Naive B cell (primary cell): Measurements from ENCODE around the gene PITRM1. TPM values are rescaled to one million over a fixed set of nuclear protein-coding genes. Genes with fewer than 3 reads are reported as not detected.
A peak's percentile ranks its signal among the peaks of the same experiment; 100 is the strongest.
"Not testable (repeated sequence)": the region's sequence is repeated elsewhere in the genome, so short reads cannot be mapped to it uniquely, and the experiment has no call there.

Experiments used
- ATAC-seq, 2 donors: fragments of 150-1000 bp; cut with Tn5 transposase; 2 replicates each; pipeline ENCODE4 v1.10.0; 2021; ENCODE audit warnings: low read depth in 2 of 2, mild to moderate bottlenecking in 2 of 2, moderate library complexity in 2 of 2
- DNase-seq: peaks from one replicate; pipeline ENCODE4 v3.0.0; 2022
- H3K27ac Mint-ChIP-seq, 6 donors: one replicate each; pipeline ENCODE4 v1.8.0; 2020 to 2022; ENCODE audit warnings: mild to moderate bottlenecking in 6 of 6, mixed read lengths in 6 of 6, moderate library complexity in 5 of 6, inconsistent platforms in 2 of 6
- H3K27me3 Mint-ChIP-seq, 3 donors: one replicate each; pipeline ENCODE4 v1.8.0; 2021 to 2022; ENCODE audit warnings: mixed read lengths in 3 of 3, mild to moderate bottlenecking in 1 of 3
- H3K36me3 Mint-ChIP-seq, 2 donors: one replicate each; pipeline ENCODE4 v1.8.0; 2020 to 2022; ENCODE audit warnings: mixed read lengths in 2 of 2, inconsistent platforms in 1 of 2, mild to moderate bottlenecking in 1 of 2
- H3K4me1 Mint-ChIP-seq, 3 donors: one replicate each; pipeline ENCODE4 v1.8.0; 2020 to 2022; ENCODE audit warnings: mixed read lengths in 3 of 3, inconsistent platforms in 1 of 3, mild to moderate bottlenecking in 1 of 3, moderate library complexity in 1 of 3
- H3K4me3 Mint-ChIP-seq, 8 donors: one replicate each; pipeline ENCODE4 v1.8.0; 2020 to 2022; ENCODE audit warnings: mild to moderate bottlenecking in 8 of 8, mixed read lengths in 8 of 8, moderate library complexity in 8 of 8, inconsistent platforms in 2 of 8
- H3K9me3 Mint-ChIP-seq, 7 donors: one replicate each; pipeline ENCODE4 v1.8.0; 2020 to 2022; ENCODE audit warnings: mixed read lengths in 7 of 7, mild to moderate bottlenecking in 5 of 7, inconsistent platforms in 2 of 7, moderate library complexity in 1 of 7
- polyA plus RNA-seq, 6 donors: library from polyadenylated mRNA; unstranded; fragments of 300-500 nt; fragmentation: Illumina TruSeq; gene quantifications; one replicate each; pipeline ENCODE4 v1.2.3, GENCODE V29; 2021; ENCODE audit warnings: low read depth in 6 of 6

Gene PITRM1, protein sequence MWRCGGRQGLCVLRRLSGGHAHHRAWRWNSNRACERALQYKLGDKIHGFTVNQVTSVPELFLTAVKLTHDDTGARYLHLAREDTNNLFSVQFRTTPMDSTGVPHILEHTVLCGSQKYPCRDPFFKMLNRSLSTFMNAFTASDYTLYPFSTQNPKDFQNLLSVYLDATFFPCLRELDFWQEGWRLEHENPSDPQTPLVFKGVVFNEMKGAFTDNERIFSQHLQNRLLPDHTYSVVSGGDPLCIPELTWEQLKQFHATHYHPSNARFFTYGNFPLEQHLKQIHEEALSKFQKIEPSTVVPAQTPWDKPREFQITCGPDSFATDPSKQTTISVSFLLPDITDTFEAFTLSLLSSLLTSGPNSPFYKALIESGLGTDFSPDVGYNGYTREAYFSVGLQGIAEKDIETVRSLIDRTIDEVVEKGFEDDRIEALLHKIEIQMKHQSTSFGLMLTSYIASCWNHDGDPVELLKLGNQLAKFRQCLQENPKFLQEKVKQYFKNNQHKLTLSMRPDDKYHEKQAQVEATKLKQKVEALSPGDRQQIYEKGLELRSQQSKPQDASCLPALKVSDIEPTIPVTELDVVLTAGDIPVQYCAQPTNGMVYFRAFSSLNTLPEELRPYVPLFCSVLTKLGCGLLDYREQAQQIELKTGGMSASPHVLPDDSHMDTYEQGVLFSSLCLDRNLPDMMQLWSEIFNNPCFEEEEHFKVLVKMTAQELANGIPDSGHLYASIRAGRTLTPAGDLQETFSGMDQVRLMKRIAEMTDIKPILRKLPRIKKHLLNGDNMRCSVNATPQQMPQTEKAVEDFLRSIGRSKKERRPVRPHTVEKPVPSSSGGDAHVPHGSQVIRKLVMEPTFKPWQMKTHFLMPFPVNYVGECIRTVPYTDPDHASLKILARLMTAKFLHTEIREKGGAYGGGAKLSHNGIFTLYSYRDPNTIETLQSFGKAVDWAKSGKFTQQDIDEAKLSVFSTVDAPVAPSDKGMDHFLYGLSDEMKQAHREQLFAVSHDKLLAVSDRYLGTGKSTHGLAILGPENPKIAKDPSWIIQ
- polyA plus RNA-seq: 10 to 100 TPM; 18.7 to 37.7 (median 28.8) TPM

- DNase-seq (peak; percentile 99), ATAC-seq (peak; percentile 88 to 91)
- Mint-ChIP-seq H3K4me1 (peaks cover 11 to 18% (median 15%) of the 10 kb centered on the region in 3 donors), H3K36me3 (peaks cover 9% of the 10 kb centered on the region in 2 donors), H3K4me3 (peak within 1 kb of the TSS; percentile 72 to 95 (median 90)), H3K27ac (peak within 1 kb of the TSS; percentile 76 to 95 (median 92)), H3K9me3 (peaks cover 0 to 5% (median 0%) of the 10 kb centered on the region in 7 donors), H3K27me3 (no peaks in the 10 kb centered on the region)
These were observed at the start of gene PITRM1 for GRCh38 chr10:3172446-3173170. Gene PITRM1 (minus strand): TSS chr10:3172782. CDS start chr10:3172772, 10 bp downstream.

DNA sequence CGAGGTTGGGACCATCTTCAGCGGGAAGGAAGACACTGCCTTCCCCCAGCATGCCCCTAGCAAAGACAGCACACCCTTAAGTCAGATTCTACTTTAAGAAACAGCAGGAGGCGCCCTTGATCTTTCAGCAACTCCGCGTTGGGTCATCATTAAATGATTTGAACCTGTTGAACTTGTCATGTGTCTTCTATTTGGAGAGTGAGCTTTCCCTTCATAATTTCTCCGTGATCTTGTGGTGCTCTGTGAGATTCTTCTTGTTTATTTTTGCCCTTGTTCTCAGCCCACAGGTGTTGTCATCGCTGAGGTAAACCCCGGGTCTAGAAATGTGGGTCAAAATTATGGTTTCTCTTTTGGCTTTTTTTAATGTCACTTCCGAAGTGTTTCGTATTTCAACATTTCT, 49.5 kb upstream of the PITRM1 start:
- Mint-ChIP-seq H3K4me1 (no peaks in the 10 kb centered on the region), H3K9me3 (peaks cover 0 to 9% (median 0%) of the 10 kb centered on the region in 7 donors), H3K27ac (no peak overlapping the region), H3K36me3 (no peaks in the 10 kb centered on the region), H3K27me3 (peaks cover 10 to 17% (median 11%) of the 10 kb centered on the region in 3 donors), H3K4me3 (no peak overlapping the region)
- ATAC-seq (no peak), DNase-seq (no peak)

DNA sequence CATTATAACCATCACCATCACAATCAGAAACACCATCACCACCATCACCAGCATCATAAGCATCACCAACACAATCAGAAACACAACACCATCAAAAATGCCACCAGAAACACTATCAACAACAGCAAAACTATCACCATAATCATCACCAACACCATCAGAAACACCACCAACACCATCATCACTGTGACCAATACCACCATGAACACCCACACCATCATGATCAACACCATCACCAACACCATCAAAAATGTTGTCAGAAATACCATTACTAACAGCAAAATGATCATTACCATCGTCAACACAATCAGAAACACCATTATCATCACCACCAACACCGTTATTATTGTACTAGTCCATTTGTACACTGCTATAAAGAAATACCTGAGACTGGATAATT, 49.0 kb upstream of the PITRM1 start:
- H3K36me3 Mint-ChIP-seq, H3K9me3 Mint-ChIP-seq, DNase-seq, H3K4me1 Mint-ChIP-seq, H3K4me3 Mint-ChIP-seq, ATAC-seq, H3K27ac Mint-ChIP-seq: not testable (repeated sequence)
- peaks cover 10 to 17% (median 11%) of the 10 kb centered on the region in 3 donors for H3K27me3 Mint-ChIP-seq

DNA sequence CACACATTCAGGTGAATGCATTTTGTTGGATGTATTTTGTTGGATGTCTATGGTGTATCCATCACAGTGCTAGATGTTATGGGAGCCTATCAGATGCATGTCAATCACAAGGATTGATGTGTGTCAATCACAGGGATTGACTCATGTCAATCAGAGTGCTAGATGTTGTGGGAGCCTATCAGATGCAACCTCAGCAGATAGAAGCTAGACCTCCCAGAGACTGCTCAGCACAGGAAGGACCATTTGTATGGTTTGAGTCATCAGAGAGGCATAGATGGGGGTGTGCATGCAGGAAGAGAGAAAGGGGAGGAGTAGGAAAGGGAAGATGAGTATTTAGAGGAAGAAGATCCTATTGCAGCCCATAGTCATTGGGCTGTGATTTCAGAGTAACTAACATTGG, 48.3 kb upstream of the PITRM1 start:
- H3K36me3 Mint-ChIP-seq: no peaks in the 10 kb centered on the region
- H3K4me1 Mint-ChIP-seq: no peaks in the 10 kb centered on the region
- H3K9me3 Mint-ChIP-seq: peaks cover 0 to 9% (median 0%) of the 10 kb centered on the region in 7 donors
- H3K27ac Mint-ChIP-seq: no peak overlapping the region
- peaks cover 10 to 17% (median 11%) of the 10 kb centered on the region in 3 donors for H3K27me3 Mint-ChIP-seq
- H3K4me3 Mint-ChIP-seq: no peak overlapping the region
- no peak for DNase-seq
- ATAC-seq: no peak

DNA sequence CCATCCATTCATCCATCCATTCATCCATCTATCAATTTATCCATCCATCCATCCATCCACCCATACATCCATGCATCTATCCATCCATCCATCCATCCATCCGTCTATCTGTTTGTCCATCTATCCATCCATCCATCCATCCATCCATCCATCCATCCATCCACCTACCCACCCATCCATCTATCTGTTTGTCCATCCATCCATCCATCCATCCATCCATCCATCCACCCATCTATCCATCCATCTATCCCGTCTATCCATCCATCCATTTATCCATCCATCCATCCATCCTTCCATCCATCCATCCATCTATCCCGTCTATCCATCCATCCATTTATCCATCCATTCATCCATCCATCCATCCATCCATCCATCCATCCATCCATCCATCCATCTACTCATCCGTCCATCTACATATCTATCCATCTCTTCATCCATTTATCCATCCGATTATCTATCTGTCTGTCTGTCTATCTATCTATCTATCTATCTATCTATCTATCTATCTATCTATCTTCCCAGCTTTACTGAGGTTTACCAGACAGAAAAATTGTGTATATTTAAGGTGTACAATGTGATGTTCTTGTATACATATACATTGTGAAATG, 46.5 kb upstream of the PITRM1 start:
- not testable (repeated sequence) for ATAC-seq, H3K9me3 Mint-ChIP-seq, H3K4me1 Mint-ChIP-seq, H3K27ac Mint-ChIP-seq, H3K4me3 Mint-ChIP-seq, DNase-seq, H3K36me3 Mint-ChIP-seq
- peaks cover 10 to 17% (median 11%) of the 10 kb centered on the region in 3 donors for H3K27me3 Mint-ChIP-seq

- Mint-ChIP-seq H3K4me3 (no peak overlapping the region), H3K36me3 (no peaks in the 10 kb centered on the region), H3K9me3 (peaks cover 0 to 9% (median 0%) of the 10 kb centered on the region in 7 donors), H3K4me1 (no peaks in the 10 kb centered on the region), H3K27me3 (peaks cover 10 to 17% (median 11%) of the 10 kb centered on the region in 3 donors), H3K27ac (no peak overlapping the region)
- no peak for ATAC-seq
- DNase-seq: no peak
These were observed 45.3 kb upstream of the PITRM1 start for GRCh38 chr10:3217853-3218252.

DNA sequence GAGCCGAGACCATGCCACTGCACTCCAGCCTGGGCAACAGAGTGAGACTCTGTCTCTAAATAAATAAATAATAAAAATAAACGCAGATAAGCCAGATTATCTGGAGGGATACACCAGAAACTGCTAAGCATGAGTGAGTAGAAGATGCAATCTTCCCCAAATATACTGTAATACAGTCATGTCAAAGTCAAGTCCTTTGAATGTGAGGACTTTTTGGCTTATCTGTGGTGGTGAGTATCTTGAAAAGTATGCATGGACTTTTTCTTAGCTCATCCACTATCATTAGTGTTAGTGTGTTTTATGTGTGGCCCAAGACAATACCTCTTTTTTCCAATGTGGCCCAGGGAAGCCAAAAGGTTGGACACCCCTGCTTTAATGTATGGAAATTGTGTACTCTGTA, 44.7 kb upstream of the PITRM1 start:
- H3K36me3 Mint-ChIP-seq: no peaks in the 10 kb centered on the region
- H3K4me3 Mint-ChIP-seq: no peak overlapping the region
- ATAC-seq (no peak), DNase-seq (no peak)
- H3K4me1 Mint-ChIP-seq: no peaks in the 10 kb centered on the region
- H3K27ac Mint-ChIP-seq: no peak overlapping the region
- H3K27me3 Mint-ChIP-seq: peaks cover 10 to 17% (median 11%) of the 10 kb centered on the region in 3 donors
- H3K9me3 Mint-ChIP-seq: peaks cover 0 to 9% (median 0%) of the 10 kb centered on the region in 7 donors

DNA sequence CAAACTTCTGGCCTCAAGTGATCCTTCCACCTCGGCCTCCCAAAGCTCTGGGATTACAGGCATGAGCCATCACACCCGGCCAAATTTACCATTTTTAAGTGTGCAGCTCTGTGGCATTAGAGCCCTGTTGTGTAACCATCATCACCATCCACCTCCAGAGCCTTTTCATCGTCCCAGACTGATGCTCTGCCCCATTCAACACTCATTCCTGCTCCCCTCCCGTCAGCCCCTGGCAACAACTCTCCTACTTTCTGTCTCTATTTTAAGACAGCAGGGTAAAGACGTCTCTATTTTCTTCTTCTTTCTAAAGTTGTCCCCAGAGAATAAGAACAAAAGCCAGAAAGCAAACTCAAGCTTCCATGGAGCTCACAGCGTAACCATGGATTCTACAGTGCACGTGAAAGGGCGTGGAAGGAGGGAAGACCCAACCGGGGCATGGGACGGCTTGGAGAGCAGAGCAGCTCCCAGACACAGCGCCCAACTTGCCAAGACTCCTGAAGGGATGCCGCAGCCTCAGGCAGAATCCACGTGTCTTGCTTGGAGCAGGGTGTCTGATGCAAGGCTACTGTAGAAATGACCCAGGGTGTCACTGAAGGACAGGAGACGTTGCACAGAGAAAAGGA, 42.7 kb upstream of the PITRM1 start:
- H3K4me1 Mint-ChIP-seq: peaks cover 0 to under 1% (median 0%) of the 10 kb centered on the region in 3 donors
- no peak overlapping the region for H3K27ac Mint-ChIP-seq
- ATAC-seq: no peak
- H3K27me3 Mint-ChIP-seq: peaks cover 7 to 10% (median 9%) of the 10 kb centered on the region in 3 donors
- no peak for DNase-seq
- H3K36me3 Mint-ChIP-seq: no peaks in the 10 kb centered on the region
- H3K4me3 Mint-ChIP-seq: no peak overlapping the region
- peaks cover 0 to 9% (median 0%) of the 10 kb centered on the region in 7 donors for H3K9me3 Mint-ChIP-seq

DNA sequence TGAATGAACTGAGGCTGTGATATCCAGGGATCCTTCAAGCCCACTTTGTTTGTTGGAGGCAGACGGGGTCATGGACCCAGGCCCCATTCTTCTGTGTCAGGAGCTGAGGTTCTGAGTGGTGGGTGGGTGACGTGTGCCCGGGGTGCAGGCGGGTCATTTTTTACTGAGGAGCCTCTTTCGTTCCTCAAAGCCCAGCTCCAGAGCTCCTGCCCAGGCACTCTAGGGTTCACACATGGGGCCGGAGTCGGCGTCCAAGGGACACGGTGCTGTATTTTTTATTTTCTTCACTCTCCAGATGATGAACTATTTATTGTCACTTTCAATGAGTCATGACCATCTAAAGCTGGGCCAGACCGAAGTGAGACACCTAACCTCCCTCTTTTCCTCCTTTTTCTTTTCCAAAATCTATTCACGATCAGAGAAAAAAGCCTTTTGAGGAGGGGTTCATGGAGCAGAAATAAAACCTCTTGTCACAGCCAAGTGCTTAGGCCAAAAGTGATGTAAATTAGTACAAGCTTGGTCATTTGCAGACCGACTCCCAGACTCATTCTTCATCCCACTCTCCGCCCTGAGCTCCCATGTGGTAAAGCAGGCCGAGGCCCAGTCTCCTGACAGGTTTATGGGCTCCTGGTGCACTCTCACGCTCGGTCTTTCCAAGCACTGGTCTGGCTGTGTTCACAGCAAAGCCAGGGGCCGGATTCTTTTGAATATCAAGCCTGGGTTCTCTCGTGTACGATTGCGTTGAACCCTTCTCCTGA, 41.4 kb upstream of the PITRM1 start:
- Mint-ChIP-seq H3K4me1 (peaks cover 5 to 9% (median 7%) of the 10 kb centered on the region in 3 donors), H3K4me3 (no peak overlapping the region), H3K9me3 (peaks cover 0 to 7% (median 0%) of the 10 kb centered on the region in 7 donors), H3K27ac (no peak overlapping the region), H3K36me3 (no peaks in the 10 kb centered on the region), H3K27me3 (peaks cover 9 to 14% (median 12%) of the 10 kb centered on the region in 3 donors)
- ATAC-seq: no peak
- DNase-seq: no peak

DNA sequence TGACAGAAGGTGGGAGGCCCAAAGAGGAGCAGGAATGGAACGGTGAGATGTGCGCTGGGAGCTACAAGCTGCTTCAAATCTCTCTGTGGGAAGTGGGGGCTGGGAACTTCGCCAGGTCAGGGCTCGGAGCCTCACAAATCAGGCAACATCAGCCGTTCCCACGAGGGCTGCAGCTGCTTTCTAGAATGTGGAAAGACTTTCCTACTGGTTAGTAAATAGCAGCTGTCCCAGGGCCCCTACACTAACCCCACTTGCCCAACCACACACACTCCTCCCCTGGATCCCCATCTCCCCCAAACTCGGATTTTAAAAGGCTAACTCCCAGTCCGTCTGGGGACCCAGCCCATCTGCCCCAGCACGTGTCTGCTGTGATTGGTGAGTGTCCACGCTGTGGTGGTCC, 40.6 kb upstream of the PITRM1 start:
- H3K36me3 Mint-ChIP-seq: no peaks in the 10 kb centered on the region
- H3K27ac Mint-ChIP-seq: no peak overlapping the region
- H3K4me1 Mint-ChIP-seq: peaks cover 5 to 16% (median 10%) of the 10 kb centered on the region in 3 donors
- DNase-seq (no peak), ATAC-seq (no peak)
- peaks cover 0 to 4% (median 0%) of the 10 kb centered on the region in 7 donors for H3K9me3 Mint-ChIP-seq
- peaks cover 7 to 13% (median 8%) of the 10 kb centered on the region in 3 donors for H3K27me3 Mint-ChIP-seq
- no peak overlapping the region for H3K4me3 Mint-ChIP-seq

DNA sequence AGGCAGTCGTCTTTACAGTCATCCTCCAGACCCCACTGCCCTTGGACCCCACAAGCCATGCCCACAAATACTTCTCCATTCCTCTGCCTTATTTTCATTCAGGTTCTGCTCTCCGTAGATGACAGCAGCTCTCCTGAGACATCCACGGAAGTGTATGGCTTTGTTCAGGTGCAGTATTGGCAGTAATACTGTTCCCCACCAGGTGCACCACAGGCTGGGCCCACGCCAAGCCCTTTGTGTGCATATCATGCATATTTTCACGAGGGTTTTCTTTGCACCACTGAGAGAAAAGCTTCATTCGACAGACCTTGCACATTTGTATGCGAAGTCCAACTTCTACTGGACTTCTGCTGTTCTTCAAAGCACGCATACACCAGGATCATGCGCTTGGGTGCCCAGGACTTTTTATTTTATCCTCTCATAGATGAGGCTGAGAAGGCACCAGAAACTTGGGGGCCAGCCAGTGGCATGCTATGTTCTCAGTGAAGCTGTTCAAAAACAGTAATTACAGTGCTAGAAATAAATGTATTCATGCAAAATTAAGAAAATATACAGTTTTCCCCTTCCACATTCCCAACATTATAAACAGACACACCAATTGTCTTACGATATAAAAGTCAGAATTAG, 37.8 kb upstream of the PITRM1 start:
- Mint-ChIP-seq H3K9me3 (peaks cover 0 to 4% (median 0%) of the 10 kb centered on the region in 7 donors), H3K36me3 (no peaks in the 10 kb centered on the region), H3K27me3 (peaks cover 11 to 30% (median 13%) of the 10 kb centered on the region in 3 donors), H3K4me3 (no peak overlapping the region), H3K4me1 (peaks cover 5 to 16% (median 10%) of the 10 kb centered on the region in 3 donors), H3K27ac (peak overlapping the region in 2 of 6 donors; percentile 38 to 64)
- DNase-seq: no peak
- no peak for ATAC-seq
